HUES64 (cell line): ENCODE data around the gene BMP5.

Experiments
- H3K27ac ChIP-seq: 2 replicates; pipeline ENCODE4 v1.7.0; 2013; ENCODE audit warnings: low read depth, low read length, inconsistent platforms
- H3K27me3 ChIP-seq: 2 replicates; pipeline ENCODE4 v1.6.1; 2013; ENCODE audit warnings: mild to moderate bottlenecking, low read length; ENCODE audit not compliant: insufficient read depth
- H3K36me3 ChIP-seq: 2 replicates; pipeline ENCODE4 v1.6.1; 2013; ENCODE audit warnings: mild to moderate bottlenecking, low read length; ENCODE audit not compliant: insufficient read depth
- H3K4me1 ChIP-seq: 2 replicates; pipeline ENCODE4 v1.6.1; 2013; ENCODE audit warnings: mild to moderate bottlenecking, low read length, moderate library complexity; ENCODE audit not compliant: insufficient read depth
- H3K4me3 ChIP-seq: 2 replicates; pipeline ENCODE4 v1.5.1; 2013; ENCODE audit warnings: mild to moderate bottlenecking, low read length, moderate library complexity
- H3K9ac ChIP-seq: 2 replicates; pipeline ENCODE4 v1.6.1; 2013; ENCODE audit warnings: mild to moderate bottlenecking, low read depth, low read length
- H3K9me3 ChIP-seq: 2 replicates; pipeline ENCODE4 v1.6.1; 2013; ENCODE audit warnings: low read depth, low read length; ENCODE audit not compliant: insufficient read depth
- WGBS: fragments of 150-250, 120-280 bp; methylation state at CpG from one replicate; pipeline ENCODE4 v1.1.7; 2013; ENCODE audit warnings: missing lambda C conversion rate; 5-methylcytosine and 5-hydroxymethylcytosine counted together

Gene BMP5

GRCh38 chr6:55802259-55802658 is 73.1 kb downstream of the BMP5 start:
- no peaks in the 10 kb centered on the region for H3K4me1 ChIP-seq
- no peak overlapping the region for H3K9ac ChIP-seq
- 97% methylated on average over 4 of the region's 4 CpGs for WGBS
- no peak overlapping the region for H3K27ac ChIP-seq
- no peaks in the 10 kb centered on the region for H3K27me3 ChIP-seq
- H3K4me3 ChIP-seq: no peak overlapping the region
- no peaks in the 10 kb centered on the region for H3K9me3 ChIP-seq
- H3K36me3 ChIP-seq: no peaks in the 10 kb centered on the region

DNA sequence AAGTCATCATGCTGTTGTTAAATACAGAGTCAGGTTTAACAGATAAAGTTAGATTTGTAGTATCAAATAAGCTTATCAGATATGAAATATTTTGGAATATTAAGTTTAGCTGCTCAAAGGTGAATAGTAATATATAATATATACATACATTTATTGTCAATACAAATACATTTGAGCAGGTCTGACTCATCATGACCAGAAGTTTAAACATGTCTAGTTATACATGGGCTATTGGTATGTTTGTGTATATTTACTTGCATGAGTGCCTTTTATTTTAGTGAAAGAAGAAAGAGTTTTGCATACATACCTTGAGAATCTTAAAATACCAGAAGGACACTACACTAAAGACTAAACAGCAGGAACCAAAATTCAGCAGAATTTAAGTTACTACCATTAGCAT is 76.8 kb downstream of the BMP5 start:
- H3K27ac ChIP-seq: no peak overlapping the region
- no peak overlapping the region for H3K4me3 ChIP-seq
- no peaks in the 10 kb centered on the region for H3K36me3 ChIP-seq
- no peaks in the 10 kb centered on the region for H3K9me3 ChIP-seq
- H3K27me3 ChIP-seq: no peaks in the 10 kb centered on the region
- H3K4me1 ChIP-seq: no peaks in the 10 kb centered on the region; the same call in 1 of the 2 replicates
- no peak overlapping the region for H3K9ac ChIP-seq

- no peaks in the 10 kb centered on the region for H3K36me3 ChIP-seq
- WGBS: 92% methylated on average over 2 of the region's 3 CpGs
- H3K9me3 ChIP-seq: no peaks in the 10 kb centered on the region
- H3K27ac ChIP-seq: no peak overlapping the region
- H3K4me1 ChIP-seq: no peaks in the 10 kb centered on the region; the same call in 1 of the 2 replicates
- H3K27me3 ChIP-seq: no peaks in the 10 kb centered on the region
- no peak overlapping the region for H3K4me3 ChIP-seq
- H3K9ac ChIP-seq: no peak overlapping the region
Observed at GRCh38 chr6:55794136-55794812, 81.1 kb downstream of the BMP5 start.

- WGBS: 96% methylated on average over 6 of the region's 6 CpGs
- no peak overlapping the region for H3K9ac ChIP-seq
- H3K27ac ChIP-seq: no peak overlapping the region
- H3K36me3 ChIP-seq: no peaks in the 10 kb centered on the region
- H3K27me3 ChIP-seq: no peaks in the 10 kb centered on the region
- no peaks in the 10 kb centered on the region for H3K9me3 ChIP-seq
- no peak overlapping the region for H3K4me3 ChIP-seq
- H3K4me1 ChIP-seq: peaks cover 28% of the 10 kb centered on the region
Observed at GRCh38 chr6:55785273-55785672, 90.1 kb downstream of the BMP5 start.

DNA sequence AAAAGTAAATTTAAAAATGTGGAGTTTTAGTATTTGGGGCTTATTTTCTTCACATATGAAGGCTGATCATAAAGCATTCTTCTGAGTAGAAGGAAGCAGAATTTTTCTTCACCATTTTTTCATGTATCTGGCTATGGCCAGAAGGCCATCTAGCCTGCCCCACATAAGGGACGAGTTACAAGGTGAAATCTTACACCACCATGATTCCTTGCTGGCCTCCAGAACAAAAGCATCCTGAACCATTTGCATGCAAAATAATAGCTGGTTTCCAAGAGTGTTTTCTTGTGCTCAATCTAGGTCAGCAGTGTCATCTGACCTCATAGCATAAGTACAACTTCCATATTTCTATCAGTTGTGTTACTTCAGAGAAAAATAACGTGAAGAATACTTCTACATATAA is 93.1 kb downstream of the BMP5 start:
- Histone ChIP-seq H3K9me3 (no peaks in the 10 kb centered on the region), H3K27me3 (no peaks in the 10 kb centered on the region), H3K4me1 (peaks cover 21% of the 10 kb centered on the region), H3K36me3 (no peaks in the 10 kb centered on the region), H3K4me3 (no peak overlapping the region), H3K9ac (no peak overlapping the region), H3K27ac (no peak overlapping the region)
- WGBS: 34% methylated on average over 1 of the region's 2 CpGs

DNA sequence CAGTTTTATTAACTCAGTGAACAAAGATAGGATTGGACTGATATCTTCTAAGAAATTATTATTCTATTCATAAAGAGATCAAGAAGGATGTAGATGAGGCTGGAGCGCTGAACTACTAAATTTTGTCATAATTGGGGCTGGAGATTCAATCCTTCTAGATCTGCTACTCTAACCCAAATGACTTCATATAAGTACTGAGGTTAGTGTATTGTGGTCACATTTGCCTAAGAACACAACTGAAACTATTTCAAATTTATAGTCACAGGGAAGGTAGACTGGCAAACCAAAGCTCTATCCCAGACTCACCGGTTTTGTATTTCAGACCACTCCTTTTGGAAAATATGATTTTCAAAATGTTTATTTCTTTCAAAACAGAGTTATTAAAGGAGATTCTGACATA is 96.7 kb downstream of the BMP5 start:
- Histone ChIP-seq H3K4me1 (peaks cover 26% of the 10 kb centered on the region), H3K4me3 (no peak overlapping the region), H3K36me3 (no peaks in the 10 kb centered on the region), H3K27ac (no peak overlapping the region), H3K27me3 (no peaks in the 10 kb centered on the region), H3K9me3 (no peaks in the 10 kb centered on the region), H3K9ac (no peak overlapping the region)
- whole genome bisulfite sequencing: 86% methylated on average over 1 of the region's 2 CpGs

DNA sequence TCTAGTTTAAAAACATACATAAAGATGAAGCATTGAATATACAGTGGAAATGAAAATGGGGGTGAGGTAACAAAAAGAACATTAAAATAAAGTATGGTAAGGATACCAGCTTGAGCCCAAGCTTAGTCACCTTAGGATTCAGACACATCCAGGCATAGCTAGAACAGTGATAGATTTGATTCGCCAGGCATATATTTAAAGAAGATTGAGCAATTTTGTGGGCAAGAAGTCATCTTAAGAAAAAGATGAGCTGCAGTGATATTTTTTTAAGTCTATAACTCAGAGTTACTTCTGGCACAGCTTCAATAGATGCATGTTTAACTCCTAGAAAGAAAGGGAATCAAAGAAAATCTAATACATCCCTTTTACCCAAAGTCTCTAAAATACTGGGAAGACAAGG is 97.9 kb downstream of the BMP5 start:
- Histone ChIP-seq H3K9ac (no peak overlapping the region), H3K27me3 (no peaks in the 10 kb centered on the region), H3K36me3 (no peaks in the 10 kb centered on the region), H3K27ac (no peak overlapping the region), H3K4me3 (no peak overlapping the region), H3K9me3 (no peaks in the 10 kb centered on the region), H3K4me1 (peaks cover 15% of the 10 kb centered on the region)
- WGBS: 88% methylated on average over 1 of the region's 1 CpG

DNA sequence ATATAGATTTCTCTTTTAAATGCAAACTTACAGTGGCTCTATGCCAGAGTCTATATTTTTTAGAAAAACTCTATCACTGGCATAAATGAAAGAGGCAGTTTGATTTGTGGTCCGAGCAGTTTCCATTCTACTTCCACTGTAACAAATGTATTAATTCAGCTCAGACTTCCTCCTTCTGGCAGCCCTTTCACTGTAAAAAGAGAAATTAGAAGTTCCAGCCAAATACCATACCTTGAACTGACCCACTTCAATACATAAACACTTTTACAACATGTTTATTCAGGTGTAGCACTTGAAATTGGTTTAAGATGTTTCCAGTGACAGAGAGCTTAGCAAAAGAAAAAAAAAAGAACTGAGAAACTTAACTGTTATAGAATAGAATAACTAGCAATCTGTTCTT is 99.3 kb downstream of the BMP5 start:
- Histone ChIP-seq H3K4me3 (no peak overlapping the region), H3K4me1 (peaks cover 9% of the 10 kb centered on the region; the same call in 1 of the 2 replicates), H3K27me3 (no peaks in the 10 kb centered on the region), H3K36me3 (no peaks in the 10 kb centered on the region), H3K27ac (no peak overlapping the region), H3K9me3 (no peaks in the 10 kb centered on the region), H3K9ac (no peak overlapping the region)
- 94% methylated on average over 1 of the region's 1 CpG for WGBS

- Histone ChIP-seq H3K4me3 (no peak overlapping the region), H3K9ac (no peak overlapping the region), H3K27me3 (no peaks in the 10 kb centered on the region), H3K9me3 (no peaks in the 10 kb centered on the region), H3K36me3 (no peaks in the 10 kb centered on the region), H3K27ac (no peak overlapping the region), H3K4me1 (peaks cover 9% of the 10 kb centered on the region; the same call in 1 of the 2 replicates)
Observed at GRCh38 chr6:55775029-55775318, 100.4 kb downstream of the BMP5 start.

DNA sequence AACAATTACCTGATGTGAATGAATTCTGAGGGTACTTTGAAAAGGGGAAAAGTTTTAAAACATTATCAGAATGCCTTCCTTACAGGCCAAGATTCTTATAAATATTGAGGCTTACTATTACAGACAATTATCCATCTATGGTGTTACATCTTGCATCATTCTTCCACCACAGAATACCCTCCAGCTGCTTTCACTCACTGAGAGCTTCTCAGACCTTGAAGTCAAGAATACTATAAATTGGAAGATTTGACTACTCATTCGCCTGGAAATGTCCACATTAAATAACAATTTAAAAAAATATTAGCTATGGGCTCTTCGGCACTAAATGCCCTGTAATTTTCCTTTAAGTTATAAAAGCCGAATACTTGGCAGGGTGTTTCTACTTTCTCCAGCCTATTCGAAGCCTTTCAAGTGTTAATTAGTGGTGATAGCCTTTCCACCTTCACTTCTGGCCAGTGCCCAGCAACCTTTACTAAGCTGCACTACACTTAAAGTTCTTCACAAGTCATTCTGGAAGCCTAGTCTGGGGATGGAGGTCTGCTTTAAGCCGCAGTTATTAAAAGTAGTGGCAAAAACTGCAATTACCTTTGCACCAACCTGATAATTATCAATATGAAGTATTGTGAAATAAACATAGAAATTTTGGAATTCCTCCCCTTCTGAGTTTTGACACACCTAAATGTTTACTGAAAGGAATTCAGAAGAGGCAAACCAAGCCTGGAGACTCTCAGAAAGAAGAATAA is 100.9 kb downstream of the BMP5 start:
- no peak overlapping the region for H3K4me3 ChIP-seq
- H3K9me3 ChIP-seq: no peaks in the 10 kb centered on the region
- H3K27me3 ChIP-seq: no peaks in the 10 kb centered on the region
- 68% methylated on average over 4 of the region's 5 CpGs for WGBS
- peaks cover 9% of the 10 kb centered on the region; the same call in 1 of the 2 replicates for H3K4me1 ChIP-seq
- H3K9ac ChIP-seq: no peak overlapping the region
- no peak overlapping the region for H3K27ac ChIP-seq
- H3K36me3 ChIP-seq: no peaks in the 10 kb centered on the region

DNA sequence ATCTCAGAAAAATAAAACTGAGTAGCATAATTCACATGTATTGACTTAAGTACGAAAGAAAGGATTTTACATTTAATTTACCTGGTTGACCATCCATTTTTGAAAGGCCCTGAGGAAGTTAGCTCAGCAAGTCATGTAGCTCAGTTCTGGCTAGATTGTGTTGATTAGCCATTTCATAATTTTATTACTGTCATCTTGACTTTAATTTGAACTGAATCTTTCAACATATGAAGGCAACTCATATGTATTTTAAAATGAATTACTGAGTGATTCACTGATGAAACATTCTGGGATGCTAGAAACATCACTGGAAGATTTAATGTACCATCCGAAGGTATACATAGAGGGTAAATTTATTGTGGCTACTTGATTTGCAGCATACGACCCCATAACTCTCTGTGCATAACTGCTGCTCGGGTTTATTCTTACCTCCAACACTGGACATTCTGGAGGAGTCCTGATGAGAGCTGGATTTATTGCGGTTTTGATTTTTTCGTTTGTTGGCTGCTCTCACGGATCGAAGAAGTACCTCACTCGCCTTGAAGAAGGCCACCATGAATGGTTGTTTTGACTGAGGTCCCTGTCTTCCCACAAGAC is 101.7 kb downstream of the BMP5 start:
- H3K27me3 ChIP-seq: no peaks in the 10 kb centered on the region
- no peaks in the 10 kb centered on the region for H3K36me3 ChIP-seq
- H3K9me3 ChIP-seq: no peaks in the 10 kb centered on the region
- no peak overlapping the region for H3K9ac ChIP-seq
- no peak overlapping the region for H3K4me3 ChIP-seq
- no peak overlapping the region for H3K27ac ChIP-seq
- 96% methylated on average over 9 of the region's 9 CpGs for whole genome bisulfite sequencing
- H3K4me1 ChIP-seq: peaks cover 9% of the 10 kb centered on the region; the same call in 1 of the 2 replicates
